Measurements from ENCODE around the gene XPC.
"Not testable (repeated sequence)": the region's sequence is repeated elsewhere in the genome, so short reads cannot be mapped to it uniquely, and the experiment has no call there.

XPC gene

GRCh38 chr3:14117468-14118399, 60.7 kb downstream of the XPC start:
- DNase-seq, result no peak

GRCh38 chr3:14113965-14114635, 64.3 kb downstream of the XPC start:
- DNase-seq, result no peak

GRCh38 chr3:14110699-14111098, 67.7 kb downstream of the XPC start:
- no peak for DNase-seq

- DNase-seq, result not testable (repeated sequence)
These were observed 68.6 kb downstream of the XPC start for GRCh38 chr3:14109821-14110220.

GRCh38 chr3:14097616-14098391, 80.6 kb downstream of the XPC start:
- no peak for DNase-seq

GRCh38 chr3:14096742-14097141, 81.7 kb downstream of the XPC start:
- DNase-seq, result no peak

Measured in bone marrow (tissue), 2 donors.